ENCODE results near the gene NDUFAF8.

- no peak for TF ChIP-seq CTCF (IDR thresholded peaks at IDR 0.05)
- TF ChIP-seq RAD21 (conservative IDR thresholded peaks at IDR 0.05 in 1 of 2, IDR thresholded peaks at IDR 0.05 in 1 of 2) = no peak
- TF ChIP-seq REST (IDR thresholded peaks at IDR 0.05) = no peak
- TF ChIP-seq FOXS1 (CRISPR knock-in tag; IDR thresholded peaks at IDR 0.05) = no peak
- no peak for TF ChIP-seq RFX5 (IDR thresholded peaks at IDR 0.05)
- TF ChIP-seq PHF8 (IDR thresholded peaks at IDR 0.05; ENCODE audit: borderline replicate concordance, low read depth) = no peak
Observed at GRCh38 chr17:81288715-81289114, 49.6 kb downstream of the NDUFAF8 start.
